OCI-LY3 (cell line): ENCODE results near the gene TNFRSF6B.

ENCODE experiments used
- H2AFZ ChIP-seq: fragments of 200-600, 300-600 bp; shearing (Covaris generic); 2 replicates; pipeline ENCODE4 v1.6.0; 2014; ENCODE audit warnings: antibody characterized with exemption, low read depth, low read length
- H3K27ac ChIP-seq: fragments of 200-600, 300-600 bp; sonication (generic); 2 replicates; pipeline ENCODE4 v1.5.1; 2014; ENCODE audit warnings: mild to moderate bottlenecking, low read length, moderate library complexity, mixed read lengths
- H3K27me3 ChIP-seq: fragments of 200-600, 300-600 bp; sonication (generic); 2 replicates; pipeline ENCODE4 v1.6.1; 2014; ENCODE audit warnings: low read depth, low read length, mixed read lengths
- H3K36me3 ChIP-seq: fragments of 200-600, 300-600 bp; sonication (generic); replicated peaks from 2 replicates; pipeline ENCODE3; 2014; ENCODE audit warnings: low read depth, low read length, mixed read lengths
- H3K4me1 ChIP-seq: fragments of 300-600, 200-600 bp; sonication (generic); 2 replicates; pipeline ENCODE4 v1.6.1; 2014; ENCODE audit warnings: low read length, mixed read lengths
- H3K4me2 ChIP-seq: fragments of 200-600, 300-600 bp; sonication (generic); 2 replicates; pipeline ENCODE4 v1.6.1; 2014; ENCODE audit warnings: low read length, mixed read lengths
- H3K4me3 ChIP-seq: fragments of 300-600, 200-600 bp; sonication (generic); 2 replicates; pipeline ENCODE4 v1.5.1; 2014; ENCODE audit warnings: antibody characterized with exemption, mild to moderate bottlenecking, low read length, moderate library complexity
- H3K79me2 ChIP-seq: fragments of 300-600, 200-600 bp; shearing (Covaris generic); 2 replicates; pipeline ENCODE4 v1.6.1; 2014; ENCODE audit warnings: mild to moderate bottlenecking, low read length, mixed read lengths
- H3K9ac ChIP-seq: fragments of 300-600, 200-600 bp; shearing (Covaris generic); 2 replicates; pipeline ENCODE4 v1.6.0; 2014; ENCODE audit warnings: mild to moderate bottlenecking, low read length, moderate library complexity
- H3K9me3 ChIP-seq: fragments of 200-600, 300-600 bp; shearing (Covaris generic); 2 replicates; pipeline ENCODE4 v1.6.1; 2014; ENCODE audit warnings: low read length, mixed read lengths; ENCODE audit not compliant: insufficient read depth
- H4K20me1 ChIP-seq: fragments of 200-600, 300-600 bp; sonication (generic); 2 replicates; pipeline ENCODE4 v1.6.1; 2016; ENCODE audit warnings: low read length, mixed read lengths; ENCODE audit not compliant: insufficient read depth
- CTCF ChIP-seq: fragments of 200-600, 300-600 bp; sonication (generic); IDR thresholded peaks from 2 replicates; pipeline ENCODE4 v1.5.1; 2014; ENCODE audit warnings: antibody characterized with exemption, low read length, low read depth
- EZH2phosphoT487 ChIP-seq: fragments of 200-600 bp; shearing (Covaris generic); IDR thresholded peaks from 2 replicates; pipeline ENCODE4 v1.6.1; 2018; ENCODE audit warnings: antibody characterized with exemption, mixed run types, low read depth

Gene TNFRSF6B

GRCh38 chr20:63734111-63734945 lies 37.9 kb downstream of the TNFRSF6B start:
- no peaks in the 10 kb centered on the region for H3K9me3 ChIP-seq
- H3K4me3 ChIP-seq: no peak overlapping the region
- no peak overlapping the region for H3K27ac ChIP-seq
- H2AFZ ChIP-seq: no peak overlapping the region
- no peaks in the 10 kb centered on the region for H4K20me1 ChIP-seq
- H3K4me2 ChIP-seq: no peak overlapping the region
- H3K9ac ChIP-seq: no peak overlapping the region
- peaks cover 61% of the 10 kb centered on the region for H3K4me1 ChIP-seq
- peaks cover 29% of the 10 kb centered on the region for H3K36me3 ChIP-seq
- H3K27me3 ChIP-seq: no peaks in the 10 kb centered on the region
- TF ChIP-seq EZH2phosphoT487 (no peak), CTCF (no peak)
- H3K79me2 ChIP-seq: peaks cover 18% of the 10 kb centered on the region

GRCh38 chr20:63734946-63735858 lies 38.8 kb downstream of the TNFRSF6B start:
- Histone ChIP-seq H3K36me3 (peaks cover 20% of the 10 kb centered on the region), H2AFZ (no peak overlapping the region), H3K4me1 (peaks cover 53% of the 10 kb centered on the region), H4K20me1 (no peaks in the 10 kb centered on the region), H3K27ac (no peak overlapping the region), H3K4me2 (no peak overlapping the region), H3K27me3 (no peaks in the 10 kb centered on the region), H3K4me3 (no peak overlapping the region), H3K9ac (no peak overlapping the region), H3K79me2 (peaks cover 13% of the 10 kb centered on the region), H3K9me3 (no peaks in the 10 kb centered on the region)
- no peak for TF ChIP-seq EZH2phosphoT487
- no peak for TF ChIP-seq CTCF

- Histone ChIP-seq H3K9ac (peak within 1 kb of the TSS; percentile 77), H3K36me3 (peaks cover 18% of the 10 kb centered on the region), H2AFZ (no peak within 1 kb of the TSS), H3K4me3 (peak within 1 kb of the TSS; percentile 78), H4K20me1 (no peaks in the 10 kb centered on the region), H3K4me2 (peak within 1 kb of the TSS; percentile 91), H3K4me1 (peaks cover 47% of the 10 kb centered on the region), H3K27me3 (no peaks in the 10 kb centered on the region), H3K79me2 (peaks cover 12% of the 10 kb centered on the region), H3K27ac (peak within 1 kb of the TSS; percentile 79), H3K9me3 (no peaks in the 10 kb centered on the region)
- TF ChIP-seq EZH2phosphoT487 (no peak), CTCF (no peak; the same call in 1 of the 2 replicates)
These were observed 39.6 kb downstream of the TNFRSF6B start, which contains the start of gene LIME1 for GRCh38 chr20:63735859-63736718. Gene LIME1, plus strand, starts transcription at chr20:63736664. Its CDS starts 886 bp downstream, at chr20:63737550.
